HEK293 (cell line): Measurements from ENCODE around the gene RBM7.

Source experiments
- ZFP37 ChIP-seq: fragments of 450-650 bp; formaldehyde crosslinking; IDR thresholded peaks from 2 replicates; pipeline ENCODE4 v1.5.1; 2016; ENCODE audit warnings: missing biosample characterization, missing genetic modification characterization
- ZNF266 ChIP-seq: fragments of 450-650 bp; formaldehyde crosslinking; IDR thresholded peaks from 2 replicates; pipeline ENCODE4 v1.5.1; 2016; ENCODE audit warnings: missing biosample characterization, missing genetic modification characterization, low read depth
- ZNF747 ChIP-seq: fragments of 450-650 bp; formaldehyde crosslinking; IDR thresholded peaks from 2 replicates; pipeline ENCODE4 v1.5.1; 2016; ENCODE audit warnings: missing biosample characterization, missing genetic modification characterization
- TF ChIP-seq, protein P1 (sequence below): fragments of 450-650 bp; formaldehyde crosslinking; IDR thresholded peaks from 2 replicates; pipeline ENCODE4 v1.5.1; 2016; ENCODE audit warnings: missing biosample characterization, missing genetic modification characterization

DNA sequence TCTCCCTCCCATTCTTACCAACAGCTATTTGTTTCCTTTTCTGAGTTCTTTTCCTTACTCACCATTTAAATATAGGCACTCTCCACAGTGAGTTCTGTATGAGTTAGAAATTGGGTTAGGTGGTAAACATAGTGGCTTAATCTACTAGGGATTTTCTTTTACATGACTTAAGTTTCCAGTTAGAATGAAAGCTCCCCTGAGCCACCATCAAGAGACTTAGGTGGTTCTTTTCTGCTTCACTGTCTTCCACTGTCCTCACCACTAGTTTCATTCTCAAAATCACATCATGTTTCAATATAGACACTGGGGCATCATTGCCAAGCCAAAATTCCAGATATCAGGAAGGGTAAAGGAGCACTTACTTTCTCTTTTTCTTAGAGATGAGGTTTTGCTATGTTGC, 29.8 kb downstream of the RBM7 start:
- TF ChIP-seq, protein P1, sequence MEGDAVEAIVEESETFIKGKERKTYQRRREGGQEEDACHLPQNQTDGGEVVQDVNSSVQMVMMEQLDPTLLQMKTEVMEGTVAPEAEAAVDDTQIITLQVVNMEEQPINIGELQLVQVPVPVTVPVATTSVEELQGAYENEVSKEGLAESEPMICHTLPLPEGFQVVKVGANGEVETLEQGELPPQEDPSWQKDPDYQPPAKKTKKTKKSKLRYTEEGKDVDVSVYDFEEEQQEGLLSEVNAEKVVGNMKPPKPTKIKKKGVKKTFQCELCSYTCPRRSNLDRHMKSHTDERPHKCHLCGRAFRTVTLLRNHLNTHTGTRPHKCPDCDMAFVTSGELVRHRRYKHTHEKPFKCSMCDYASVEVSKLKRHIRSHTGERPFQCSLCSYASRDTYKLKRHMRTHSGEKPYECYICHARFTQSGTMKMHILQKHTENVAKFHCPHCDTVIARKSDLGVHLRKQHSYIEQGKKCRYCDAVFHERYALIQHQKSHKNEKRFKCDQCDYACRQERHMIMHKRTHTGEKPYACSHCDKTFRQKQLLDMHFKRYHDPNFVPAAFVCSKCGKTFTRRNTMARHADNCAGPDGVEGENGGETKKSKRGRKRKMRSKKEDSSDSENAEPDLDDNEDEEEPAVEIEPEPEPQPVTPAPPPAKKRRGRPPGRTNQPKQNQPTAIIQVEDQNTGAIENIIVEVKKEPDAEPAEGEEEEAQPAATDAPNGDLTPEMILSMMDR (tag by site-specific recombination), result no peak
- TF ChIP-seq ZNF747 (tag by site-specific recombination) (no peak), ZNF266 (no peak), ZFP37 (tag by site-specific recombination) (no peak)
